Hepatocyte (in vitro differentiated cells): ENCODE measurements around the gene CCDC9. TPM values are rescaled to one million over a fixed set of nuclear protein-coding genes. Genes with fewer than 3 reads are reported as not detected.

Experiments used
- DNase-seq: peaks from one replicate; pipeline ENCODE4 v3.0.0-alpha.2; 2016; ENCODE audit warnings: low spot score
- H2AFZ ChIP-seq: fragments of 200-600 bp; sonication (generic); 2 replicates; pipeline ENCODE4 v1.6.0; 2016; ENCODE audit warnings: antibody characterized with exemption, mild to moderate bottlenecking
- H3K27ac ChIP-seq: fragments of 200-600 bp; sonication (generic); 2 replicates; pipeline ENCODE4 v1.5.1; 2016; ENCODE audit warnings: mild to moderate bottlenecking
- H3K27me3 ChIP-seq: fragments of 200-600 bp; sonication (generic); 2 replicates; pipeline ENCODE4 v1.6.1; 2016
- H3K36me3 ChIP-seq: fragments of 200-600 bp; sonication (generic); replicated peaks from 2 replicates; pipeline ENCODE4 v1.5.1; 2016; ENCODE audit warnings: low read depth; ENCODE audit not compliant: insufficient read depth
- H3K4me1 ChIP-seq: fragments of 200-600 bp; sonication (generic); 2 replicates; pipeline ENCODE4 v1.5.1; 2016; ENCODE audit warnings: mild to moderate bottlenecking, moderate library complexity; ENCODE audit not compliant: insufficient read depth
- H3K4me2 ChIP-seq: fragments of 200-600 bp; sonication (generic); 2 replicates; pipeline ENCODE4 v1.6.0; 2016
- H3K4me3 ChIP-seq: fragments of 200-600 bp; sonication (generic); 2 replicates; pipeline ENCODE4 v1.5.1; 2016; ENCODE audit warnings: mild to moderate bottlenecking
- H3K79me2 ChIP-seq: fragments of 200-600 bp; sonication (generic); 2 replicates; pipeline ENCODE4 v1.6.0; 2017; ENCODE audit warnings: mild to moderate bottlenecking
- H3K9me2 ChIP-seq: fragments of 200-600 bp; sonication (generic); replicated peaks from 2 replicates; pipeline ENCODE4 v1.6.0; 2017; ENCODE audit warnings: mild to moderate bottlenecking; ENCODE audit not compliant: insufficient read depth
- H3K9me3 ChIP-seq: fragments of 200-600 bp; sonication (generic); 2 replicates; pipeline ENCODE4 v1.5.1; 2016; ENCODE audit warnings: low read depth, mild to moderate bottlenecking
- H4K20me1 ChIP-seq: fragments of 200-600 bp; sonication (generic); 2 replicates; pipeline ENCODE4 v1.6.0; 2016; ENCODE audit warnings: mild to moderate bottlenecking; ENCODE audit not compliant: insufficient read depth, poor library complexity, severe bottlenecking
- EZH2 ChIP-seq: fragments of 200-600 bp; sonication (generic); IDR thresholded peaks from 2 replicates; pipeline ENCODE4 v1.6.1; 2016; ENCODE audit warnings: antibody characterized with exemption, mild to moderate bottlenecking, borderline replicate concordance
- EZH2phosphoT487 ChIP-seq: fragments of 200-600 bp; sonication (generic); IDR thresholded peaks from one replicate; pipeline ENCODE4 v1.6.1; 2018; ENCODE audit warnings: antibody characterized with exemption, mild to moderate bottlenecking, low read depth, moderate library complexity; ENCODE audit not compliant: unreplicated experiment, severe bottlenecking
- WGBS: methylation state at CpG from one replicate; pipeline ENCODE4 v1.1.6; 2016; ENCODE audit warnings: low lambda C conversion rate; ENCODE audit errors: missing lambda C conversion rate; 5-methylcytosine and 5-hydroxymethylcytosine counted together
- polyA plus RNA-seq: library from polyadenylated mRNA; unstranded; fragments of >200 nt; fragmentation: Nextera tagmentation; extraction: Ambion mirVana; gene quantifications from 2 replicates; pipeline ENCODE4 v1.2.1, GENCODE V29; 2016
- total RNA-seq: library from RNA; depleted of rRNA; stranded (reverse); fragments of >200 nt; gene quantifications from 2 replicates; pipeline ENCODE4 v1.2.3, GENCODE V29; 2014
- TF ChIP-seq, protein P1 (sequence below): fragments of 200-600 bp; sonication (generic); IDR thresholded peaks from 2 replicates; pipeline ENCODE4 v1.5.1; 2016; ENCODE audit warnings: antibody characterized with exemption, mild to moderate bottlenecking; ENCODE audit not compliant: poor library complexity

CCDC9 gene
- total and polyA plus RNA-seq, 2 experiments from 2014 or later, result 7.9 to 13.0 TPM

- Histone ChIP-seq H3K4me2 (no peak overlapping the region), H3K9me3 (no peaks in the 10 kb centered on the region), H2AFZ (no peak overlapping the region), H4K20me1 (no peaks in the 10 kb centered on the region), H3K27ac (no peak overlapping the region), H3K36me3 (no peaks in the 10 kb centered on the region), H3K27me3 (no peaks in the 10 kb centered on the region), H3K9me2 (no peaks in the 10 kb centered on the region), H3K79me2 (no peaks in the 10 kb centered on the region), H3K4me3 (no peak overlapping the region), H3K4me1 (no peaks in the 10 kb centered on the region)
- WGBS, result 72% methylated on average over 8 of the region's 8 CpGs
- DNase-seq, result no peak
- TF ChIP-seq, protein P1, sequence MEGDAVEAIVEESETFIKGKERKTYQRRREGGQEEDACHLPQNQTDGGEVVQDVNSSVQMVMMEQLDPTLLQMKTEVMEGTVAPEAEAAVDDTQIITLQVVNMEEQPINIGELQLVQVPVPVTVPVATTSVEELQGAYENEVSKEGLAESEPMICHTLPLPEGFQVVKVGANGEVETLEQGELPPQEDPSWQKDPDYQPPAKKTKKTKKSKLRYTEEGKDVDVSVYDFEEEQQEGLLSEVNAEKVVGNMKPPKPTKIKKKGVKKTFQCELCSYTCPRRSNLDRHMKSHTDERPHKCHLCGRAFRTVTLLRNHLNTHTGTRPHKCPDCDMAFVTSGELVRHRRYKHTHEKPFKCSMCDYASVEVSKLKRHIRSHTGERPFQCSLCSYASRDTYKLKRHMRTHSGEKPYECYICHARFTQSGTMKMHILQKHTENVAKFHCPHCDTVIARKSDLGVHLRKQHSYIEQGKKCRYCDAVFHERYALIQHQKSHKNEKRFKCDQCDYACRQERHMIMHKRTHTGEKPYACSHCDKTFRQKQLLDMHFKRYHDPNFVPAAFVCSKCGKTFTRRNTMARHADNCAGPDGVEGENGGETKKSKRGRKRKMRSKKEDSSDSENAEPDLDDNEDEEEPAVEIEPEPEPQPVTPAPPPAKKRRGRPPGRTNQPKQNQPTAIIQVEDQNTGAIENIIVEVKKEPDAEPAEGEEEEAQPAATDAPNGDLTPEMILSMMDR, result no peak
- TF ChIP-seq EZH2phosphoT487, result no peak
- no peak for TF ChIP-seq EZH2
Observed at GRCh38 chr19:47309038-47309437, 52.7 kb downstream of the CCDC9 start.

GRCh38 chr19:47309608-47310007, 53.3 kb downstream of the CCDC9 start, which contains the start of gene C5AR1:
TSS of gene C5AR1 (plus strand) at chr19:47309861. CDS start at chr19:47309896, 35 bp downstream.
- H3K4me1 ChIP-seq, result no peaks in the 10 kb centered on the region
- H2AFZ ChIP-seq, result no peak within 1 kb of the TSS
- H3K36me3 ChIP-seq, result no peaks in the 10 kb centered on the region
- H3K4me3 ChIP-seq, result no peak within 1 kb of the TSS
- no peak within 1 kb of the TSS for H3K27ac ChIP-seq
- H3K9me2 ChIP-seq, result no peaks in the 10 kb centered on the region
- DNase-seq, result no peak
- no peaks in the 10 kb centered on the region for H4K20me1 ChIP-seq
- H3K9me3 ChIP-seq, result no peaks in the 10 kb centered on the region
- WGBS, result 77% methylated on average over 12 of the region's 12 CpGs
- TF ChIP-seq, protein P1, result no peak
- TF ChIP-seq EZH2 (no peak), EZH2phosphoT487 (no peak)
- H3K79me2 ChIP-seq, result no peaks in the 10 kb centered on the region
- H3K27me3 ChIP-seq, result no peaks in the 10 kb centered on the region
- H3K4me2 ChIP-seq, result no peak within 1 kb of the TSS

GRCh38 chr19:47310323-47310722, 54.0 kb downstream of the CCDC9 start:
- Histone ChIP-seq H3K79me2 (no peaks in the 10 kb centered on the region), H3K9me3 (no peaks in the 10 kb centered on the region), H3K36me3 (no peaks in the 10 kb centered on the region), H3K27me3 (no peaks in the 10 kb centered on the region), H3K4me2 (no peak overlapping the region), H3K9me2 (no peaks in the 10 kb centered on the region), H2AFZ (no peak overlapping the region), H3K4me3 (no peak overlapping the region), H3K27ac (no peak overlapping the region), H4K20me1 (no peaks in the 10 kb centered on the region), H3K4me1 (no peaks in the 10 kb centered on the region)
- TF ChIP-seq EZH2 (no peak), EZH2phosphoT487 (no peak)
- TF ChIP-seq, protein P1, result no peak
- 97% methylated on average over 2 of the region's 2 CpGs for WGBS
- DNase-seq, result no peak

DNA sequence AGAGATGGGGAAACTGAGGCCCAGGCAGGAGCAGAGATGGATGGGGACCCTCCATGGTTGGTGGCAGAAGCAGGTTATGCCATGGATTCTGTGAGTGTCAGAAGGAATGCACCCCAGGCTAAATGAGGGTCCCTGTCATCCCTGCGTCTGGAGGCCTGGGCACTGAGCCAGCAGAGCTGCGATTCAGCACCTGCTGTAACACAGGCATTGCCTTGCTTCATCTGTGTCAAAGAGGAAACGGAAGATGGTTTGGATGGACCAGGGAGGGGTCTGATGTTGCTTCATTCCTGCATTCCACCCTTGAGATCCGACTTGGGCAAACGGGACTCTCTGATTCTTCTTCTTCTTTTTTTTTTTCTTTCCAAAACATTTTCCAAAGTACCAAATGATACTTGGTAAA, 54.5 kb downstream of the CCDC9 start:
- no peaks in the 10 kb centered on the region for H4K20me1 ChIP-seq
- no peaks in the 10 kb centered on the region for H3K9me2 ChIP-seq
- H3K27ac ChIP-seq, result no peak overlapping the region
- H3K79me2 ChIP-seq, result no peaks in the 10 kb centered on the region
- H3K27me3 ChIP-seq, result no peaks in the 10 kb centered on the region
- WGBS, result 59% methylated on average over 5 of the region's 5 CpGs
- H3K4me1 ChIP-seq, result no peaks in the 10 kb centered on the region
- no peaks in the 10 kb centered on the region for H3K36me3 ChIP-seq
- DNase-seq, result peak; percentile 23
- no peak overlapping the region for H3K4me3 ChIP-seq
- no peak overlapping the region for H3K4me2 ChIP-seq
- H3K9me3 ChIP-seq, result no peaks in the 10 kb centered on the region
- no peak overlapping the region for H2AFZ ChIP-seq
- TF ChIP-seq EZH2phosphoT487 (no peak), EZH2 (no peak)
- TF ChIP-seq, protein P1, result no peak
